ENCODE data around the gene FER1L5. TPM values are rescaled to one million over a fixed set of nuclear protein-coding genes. Genes with fewer than 3 reads are reported as not detected.

The FER1L5 gene
- total and polyA plus RNA-seq, 9 of the 15 experiments (the other 6 are each of a cell fraction or from before 2014, with no cell fraction given), result 0.01 TPM; not detected in 6

GRCh38 chr2:96638144-96639121 is 4.1 kb upstream of the FER1L5 start, which contains the start of gene KANSL3 (continued):
- TF ChIP-seq ZNF592 (IDR thresholded peaks at IDR 0.05) (peak; percentile 81), KHSRP (IDR thresholded peaks at IDR 0.05) (no peak), CBX2 (IDR thresholded peaks at IDR 0.05; ENCODE audit: insufficient read depth, low read length, poor library complexity, severe bottlenecking) (no peak), NR4A1 (CRISPR knock-in tag; IDR thresholded peaks at IDR 0.05) (peak; percentile 90; the same call in 1 of the 2 replicates), NR4A1 (tag; IDR thresholded peaks at IDR 0.05) (peak; percentile 80; the same call in 1 of the 2 replicates), RERE (CRISPR knock-in tag; IDR thresholded peaks at IDR 0.05; ENCODE audit: borderline replicate concordance) (no peak), CBX8 (IDR thresholded peaks at IDR 0.05; ENCODE audit: borderline replicate concordance, extremely low read depth, low read depth, low read length, poor library complexity, severe bottlenecking) (no peak), BRD4 (IDR thresholded peaks at IDR 0.05) (no peak; the same call in 1 of the 2 replicates), FUS (optimal IDR thresholded peaks at IDR 0.05; ENCODE audit: low read depth, low read length) (no peak), ZZZ3 (IDR thresholded peaks at IDR 0.05) (no peak), HES1 (IDR thresholded peaks at IDR 0.05; ENCODE audit: low read depth) (no peak), HMBOX1 (IDR thresholded peaks at IDR 0.05) (no peak), EP300 (IDR thresholded peaks at IDR 0.05; ENCODE audit: low read length) (peak; percentile 76)
